ENCODE results near the gene MEIS2.

GRCh38 chr15:37014566-37014965, 85.8 kb downstream of the MEIS2 start:
- TF ChIP-seq CTCF (IDR thresholded peaks at IDR 0.05) (no peak), POLR2A (IDR thresholded peaks at IDR 0.05) (no peak)

Measured in adrenal gland (tissue), 5 donors.